Ectodermal cell (in vitro differentiated cells): ENCODE results near the gene NEU1. TPM values are rescaled to one million over a fixed set of nuclear protein-coding genes. Genes with fewer than 3 reads are reported as not detected.
"Not testable (repeated sequence)": the region's sequence is repeated elsewhere in the genome, so short reads cannot be mapped to it uniquely, and the experiment has no call there.

ENCODE experiments used
- H3K27ac ChIP-seq: 2 replicates; pipeline ENCODE4 v1.7.0; 2013; ENCODE audit warnings: mild to moderate bottlenecking, low read depth, low read length; ENCODE audit not compliant: insufficient read depth, poor library complexity, severe bottlenecking
- H3K27me3 ChIP-seq: 2 replicates; pipeline ENCODE4 v1.7.0; 2013; ENCODE audit warnings: mild to moderate bottlenecking, low read length; ENCODE audit not compliant: insufficient read depth, control insufficient read depth, poor library complexity, severe bottlenecking
- H3K36me3 ChIP-seq: one replicate; pipeline ENCODE4 v1.7.0; 2013; ENCODE audit warnings: low read length; ENCODE audit not compliant: control insufficient read depth, insufficient read depth
- H3K4me1 ChIP-seq: one replicate; pipeline ENCODE4 v1.7.0; 2013; ENCODE audit warnings: low read length; ENCODE audit not compliant: control insufficient read depth, insufficient read depth
- H3K4me3 ChIP-seq: 2 replicates; pipeline ENCODE4 v1.7.0; 2013; ENCODE audit warnings: low read depth, low read length, control low read depth; ENCODE audit not compliant: insufficient read depth
- H3K9me3 ChIP-seq: 2 replicates; pipeline ENCODE4 v1.7.0; 2013; ENCODE audit warnings: mild to moderate bottlenecking, low read length, moderate library complexity; ENCODE audit not compliant: control insufficient read depth
- WGBS, 2 experiments: methylation state at CpG; one replicate each; pipeline ENCODE4 v1.1.7; 2013; ENCODE audit warnings: missing lambda C conversion rate in 2 of 2; 5-methylcytosine and 5-hydroxymethylcytosine counted together
- polyA plus RNA-seq, 4 experiments: library from polyadenylated mRNA; stranded (reverse); fragments of 50-300 nt; gene quantifications; one replicate each; pipeline ENCODE4 v1.2.3, GENCODE V29; 2013

The NEU1 gene
- polyA plus RNA-seq (2013, experiment 1 of 4) = 36.6 TPM
- 35.4 TPM for polyA plus RNA-seq (2013, experiment 2 of 4)
- 29.8 TPM for polyA plus RNA-seq (2013, experiment 3 of 4)
- 33.8 TPM for polyA plus RNA-seq (2013, experiment 4 of 4)

DNA sequence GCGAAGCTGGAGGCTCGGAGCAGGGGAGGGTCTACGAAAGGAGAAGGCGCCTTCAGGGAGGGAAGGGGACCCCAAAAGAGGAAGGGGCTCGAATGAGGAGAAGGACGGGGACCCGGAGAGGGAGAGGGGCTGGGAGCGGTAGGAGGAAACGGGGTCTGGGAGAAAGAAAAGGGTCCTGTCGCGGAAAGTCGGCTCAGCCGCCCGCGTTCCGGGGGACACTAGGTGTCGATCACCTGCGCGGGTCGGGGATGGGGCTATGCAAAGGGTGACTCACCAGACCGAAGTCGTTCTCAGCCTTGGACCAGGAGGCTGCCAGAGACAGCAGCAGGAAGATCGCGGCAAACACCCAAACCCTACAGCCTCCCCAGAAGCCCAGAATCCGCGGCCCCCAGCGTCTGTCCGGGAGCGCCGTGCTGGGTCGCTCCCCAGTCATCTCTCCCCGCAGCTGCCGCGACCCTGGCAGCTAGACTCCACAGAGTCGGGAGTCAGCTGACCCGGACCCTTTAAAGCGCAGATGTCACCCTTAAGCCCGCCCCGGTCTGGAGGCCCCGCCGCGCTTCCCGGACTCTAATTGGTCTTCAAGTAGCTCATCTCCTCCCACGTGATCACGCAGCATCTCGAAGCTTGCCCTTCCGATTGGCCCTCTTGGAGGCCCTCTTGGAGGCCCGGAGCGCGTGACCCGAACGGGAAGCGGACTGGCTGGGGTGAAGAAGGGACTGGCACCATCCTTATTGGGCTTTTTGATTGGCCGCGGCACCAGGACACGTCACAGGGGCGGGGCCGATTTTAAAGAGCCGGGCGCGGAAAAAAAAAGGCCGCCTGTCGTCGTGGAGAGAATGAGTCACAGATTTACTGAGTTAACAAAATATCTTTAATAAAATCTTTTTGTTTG is at the start of gene NEU1:
NEU1 (minus strand) TSS at position 478 of the 892 bp plus-strand sequence; CDS start at position 433, 45 bp downstream.
- Histone ChIP-seq H3K9me3 (no peaks in the 10 kb centered on the region), H3K27me3 (no peaks in the 10 kb centered on the region), H3K4me1 (peaks cover 9% of the 10 kb centered on the region), H3K27ac (peak within 1 kb of the TSS; percentile 91), H3K4me3 (peak within 1 kb of the TSS; percentile 84), H3K36me3 (peaks cover 7% of the 10 kb centered on the region)
- 1 to 2% methylated on average over 64 of the region's 64 CpGs for WGBS, 2 experiments

DNA sequence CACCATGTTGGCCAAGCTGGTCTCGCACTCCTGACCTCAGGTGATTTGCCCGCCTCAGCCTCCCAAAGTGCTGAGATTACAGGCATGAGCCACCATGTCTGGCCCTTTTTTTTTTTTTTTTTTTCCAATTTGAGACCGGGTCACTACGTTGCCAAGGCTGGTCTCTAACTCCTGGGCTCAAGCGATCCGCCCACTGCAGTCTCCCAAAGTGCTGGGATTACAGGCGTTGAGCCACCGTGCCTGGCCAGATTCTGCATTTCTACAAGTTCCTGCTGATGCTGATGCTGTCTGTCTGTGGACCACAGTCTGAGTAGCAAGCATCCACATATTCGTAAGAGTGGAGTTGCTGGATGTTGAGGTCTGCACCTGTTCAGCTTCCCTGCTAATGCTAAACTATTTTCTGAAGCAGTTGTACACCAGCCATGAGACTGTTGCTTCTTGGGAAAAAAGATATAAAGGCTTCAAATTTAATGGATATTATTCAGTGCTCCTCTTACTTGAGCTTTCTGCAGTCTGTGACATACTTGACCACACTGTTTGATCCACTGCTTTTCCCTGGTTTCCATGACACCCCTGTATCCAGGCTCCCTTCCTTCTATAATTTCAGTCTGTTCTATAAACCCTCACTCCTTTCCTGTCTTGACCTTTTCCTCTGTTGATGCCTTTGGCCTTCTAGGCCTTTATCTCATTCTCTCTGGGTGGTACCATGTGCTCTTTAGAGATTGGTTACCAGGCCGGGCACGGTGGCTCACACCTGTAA is 49.4 kb upstream of the NEU1 start:
- H3K9me3 ChIP-seq = no peaks in the 10 kb centered on the region
- H3K27ac ChIP-seq = no peak overlapping the region
- H3K4me1 ChIP-seq = no peaks in the 10 kb centered on the region
- H3K27me3 ChIP-seq = no peaks in the 10 kb centered on the region
- H3K4me3 ChIP-seq = no peak overlapping the region
- WGBS, 2 experiments = 69 to 73% methylated on average over 11 of the region's 11 CpGs
- no peaks in the 10 kb centered on the region for H3K36me3 ChIP-seq

DNA sequence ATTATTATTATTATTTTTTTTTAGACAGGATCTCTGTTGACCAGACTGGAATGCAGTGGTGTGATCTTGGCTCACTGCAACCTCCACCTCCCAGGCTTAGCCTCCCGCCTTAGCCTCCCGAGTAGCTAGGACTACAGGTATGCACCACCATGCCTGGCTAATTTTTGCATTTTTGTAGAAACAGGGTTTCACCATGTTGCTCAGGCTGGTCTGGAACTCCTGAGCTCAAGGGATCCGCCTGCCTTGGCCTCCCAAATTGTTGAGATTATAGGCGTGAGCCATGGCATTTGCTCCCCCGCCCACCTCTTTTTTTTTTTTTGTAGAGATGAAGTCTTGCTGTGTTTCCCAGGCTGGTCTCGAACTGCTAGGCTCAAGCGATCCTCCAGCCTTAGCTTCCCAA is 46.7 kb upstream of the NEU1 start:
- not testable (repeated sequence) for H3K9me3 ChIP-seq
- 78 to 87% methylated on average over 7 of the region's 7 CpGs for WGBS, 2 experiments

DNA sequence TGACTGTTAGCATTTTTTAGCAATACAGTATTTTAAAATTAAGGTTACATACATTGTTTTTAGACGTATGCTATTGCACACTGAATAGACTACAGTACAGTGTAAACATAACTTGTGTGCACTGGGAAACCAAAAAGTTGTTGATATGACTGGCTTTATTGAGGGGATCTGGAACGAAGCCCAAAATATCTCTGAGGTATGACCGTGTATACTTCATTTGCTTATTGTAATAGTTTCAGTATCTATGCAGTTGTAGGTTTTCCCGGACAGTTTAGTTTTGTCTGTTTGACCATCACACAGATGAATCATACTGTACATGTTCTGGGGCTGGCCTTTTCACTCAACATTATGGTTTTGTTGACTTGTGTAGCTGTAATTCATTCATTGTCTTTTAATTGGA is 46.2 kb upstream of the NEU1 start:
- no peaks in the 10 kb centered on the region for H3K36me3 ChIP-seq
- no peaks in the 10 kb centered on the region for H3K4me1 ChIP-seq
- no peak overlapping the region for H3K4me3 ChIP-seq
- no peak overlapping the region for H3K27ac ChIP-seq
- H3K9me3 ChIP-seq = no peaks in the 10 kb centered on the region
- no peaks in the 10 kb centered on the region for H3K27me3 ChIP-seq
- 92 to 93% methylated on average over 4 of the region's 4 CpGs for WGBS, 2 experiments

More for the DNA sequence above, 46.7 kb upstream of the NEU1 start:
- H3K36me3 ChIP-seq, H3K4me3 ChIP-seq, H3K27me3 ChIP-seq, H3K27ac ChIP-seq, H3K4me1 ChIP-seq: not testable (repeated sequence)

DNA sequence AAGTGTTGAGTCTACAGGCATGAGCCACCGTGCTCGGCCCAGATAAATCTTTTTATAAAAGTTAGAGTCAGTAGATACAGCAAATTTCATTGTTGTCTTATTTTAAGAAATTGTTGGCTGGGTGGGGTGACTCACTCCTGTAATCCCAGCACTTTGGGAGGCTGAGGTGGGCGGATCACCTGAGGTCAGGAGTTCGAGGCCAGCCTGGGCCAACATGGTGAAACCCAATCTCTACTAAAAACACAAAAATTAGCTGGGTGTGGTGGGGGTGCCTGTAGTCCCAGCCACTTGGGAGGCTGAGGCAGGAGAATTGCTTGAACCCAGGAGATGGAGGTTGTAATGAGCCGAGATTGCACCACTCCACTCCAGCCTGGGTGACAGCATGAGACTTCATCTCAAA is 45.6 kb upstream of the NEU1 start:
- H3K27me3 ChIP-seq, H3K9me3 ChIP-seq, H3K4me3 ChIP-seq, H3K27ac ChIP-seq, H3K4me1 ChIP-seq, H3K36me3 ChIP-seq: not testable (repeated sequence)
- WGBS, 2 experiments = 95 to 97% methylated on average over 4 to 5 of the region's 5 CpGs

DNA sequence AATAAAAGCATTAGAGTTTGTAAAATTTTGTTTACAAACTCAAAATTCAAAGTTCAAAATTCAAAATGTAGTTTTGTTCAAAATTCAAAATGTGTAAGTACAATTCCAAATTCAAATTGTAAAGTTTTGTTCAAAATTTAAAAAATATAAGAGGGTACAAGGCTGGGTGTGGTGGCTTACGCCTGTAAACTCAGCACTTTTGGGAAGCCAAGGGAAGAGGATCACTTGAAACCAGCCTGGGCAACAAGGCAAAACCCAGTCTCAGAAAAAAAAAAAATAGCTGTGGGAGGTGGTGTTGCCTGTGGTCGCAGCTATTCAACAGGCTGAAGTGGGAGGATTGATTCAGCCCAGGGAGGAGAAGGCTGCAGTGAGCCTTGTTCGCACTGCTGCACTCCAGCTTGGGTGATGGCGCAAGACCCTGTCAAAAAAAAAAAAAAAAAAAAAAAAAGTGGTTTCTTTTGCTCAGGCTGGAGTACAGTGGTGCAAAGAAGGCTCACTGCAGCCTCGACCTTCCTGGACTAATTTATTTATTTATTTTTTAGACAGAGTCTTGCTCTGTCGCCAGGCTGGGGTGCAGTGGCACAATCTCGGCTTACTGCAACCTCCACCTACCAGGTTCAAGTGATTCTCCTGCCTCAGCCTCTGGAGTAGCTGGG is 44.7 kb upstream of the NEU1 start:
- Histone ChIP-seq H3K27ac (no peak overlapping the region), H3K4me3 (no peak overlapping the region), H3K27me3 (no peaks in the 10 kb centered on the region), H3K4me1 (no peaks in the 10 kb centered on the region), H3K9me3 (no peaks in the 10 kb centered on the region), H3K36me3 (no peaks in the 10 kb centered on the region)
- 79 to 82% methylated on average over 7 of the region's 7 CpGs for WGBS, 2 experiments

DNA sequence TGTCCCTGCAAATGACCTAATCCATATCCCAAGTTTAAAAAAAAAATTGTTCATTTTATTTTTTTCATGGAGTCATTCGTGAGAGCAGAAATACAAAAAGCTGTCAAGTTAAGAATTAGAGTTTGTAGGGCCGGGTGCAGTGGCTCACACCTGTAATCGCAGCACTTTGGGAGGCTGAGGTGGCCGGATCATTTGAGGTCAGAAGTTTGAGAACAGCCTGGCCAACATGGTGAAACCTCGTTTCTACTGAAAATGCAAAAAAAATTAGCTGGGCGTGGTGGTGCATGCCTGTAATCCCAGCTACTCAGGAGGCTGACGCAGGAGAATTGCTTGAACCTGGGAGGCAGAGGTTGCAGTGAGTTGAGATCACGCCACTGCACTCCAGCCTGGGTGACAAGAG is 44.1 kb upstream of the NEU1 start:
- not testable (repeated sequence) for H3K27me3 ChIP-seq, H3K4me1 ChIP-seq, H3K36me3 ChIP-seq, H3K9me3 ChIP-seq, H3K27ac ChIP-seq, H3K4me3 ChIP-seq
- WGBS, 2 experiments = 88 to 89% methylated on average over 7 to 8 of the region's 8 CpGs

DNA sequence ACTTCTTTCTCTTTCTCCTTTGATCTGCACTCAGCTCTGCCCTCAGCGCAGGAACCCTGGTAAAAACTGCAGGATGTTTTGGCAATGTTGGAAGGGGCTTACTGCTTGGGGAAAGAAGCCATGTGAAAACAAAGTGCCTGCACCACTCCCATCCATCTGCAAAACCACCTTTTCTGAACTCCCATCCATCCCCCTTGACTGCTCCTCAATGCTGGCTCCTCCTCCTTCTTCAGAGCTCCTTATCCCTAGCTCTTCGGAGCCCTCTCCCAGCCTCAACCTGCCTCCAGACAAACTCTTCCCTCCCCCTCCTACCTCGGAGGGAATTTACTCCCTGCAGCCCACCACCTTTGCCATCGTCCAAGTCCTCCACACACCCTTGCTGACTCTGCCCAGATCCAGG is 43.5 kb upstream of the NEU1 start:
- no peak overlapping the region for H3K27ac ChIP-seq
- H3K36me3 ChIP-seq = no peaks in the 10 kb centered on the region
- no peak overlapping the region for H3K4me3 ChIP-seq
- no peaks in the 10 kb centered on the region for H3K27me3 ChIP-seq
- no peaks in the 10 kb centered on the region for H3K9me3 ChIP-seq
- peaks cover 1% of the 10 kb centered on the region for H3K4me1 ChIP-seq
- WGBS, 2 experiments = 16 to 28% methylated on average over 4 of the region's 4 CpGs

DNA sequence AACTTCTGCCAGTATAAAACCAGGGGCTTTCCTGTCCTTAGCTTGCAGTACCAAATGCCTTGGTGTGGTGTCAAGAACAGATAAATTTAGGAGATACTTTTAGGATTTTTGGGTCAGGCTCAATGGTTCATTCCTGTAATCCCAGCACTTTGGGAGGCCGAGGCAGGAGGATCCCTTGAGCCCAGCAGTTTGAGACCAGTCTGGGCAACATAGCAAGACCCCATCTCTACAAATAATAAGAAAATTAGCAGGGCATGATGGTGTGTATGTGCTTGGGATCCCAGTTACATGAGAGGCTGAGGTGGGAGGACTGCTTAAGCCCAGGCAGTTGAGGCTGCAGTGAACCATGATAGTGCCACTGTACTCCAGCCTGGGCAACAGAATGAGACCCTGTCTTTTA is 42.4 kb upstream of the NEU1 start:
- H3K27ac ChIP-seq = no peak overlapping the region
- 86 to 93% methylated on average over 1 of the region's 1 CpG for WGBS, 2 experiments
- no peaks in the 10 kb centered on the region for H3K9me3 ChIP-seq
- no peak overlapping the region for H3K4me3 ChIP-seq
- no peaks in the 10 kb centered on the region for H3K36me3 ChIP-seq
- peaks cover 9% of the 10 kb centered on the region for H3K4me1 ChIP-seq
- H3K27me3 ChIP-seq = no peaks in the 10 kb centered on the region

DNA sequence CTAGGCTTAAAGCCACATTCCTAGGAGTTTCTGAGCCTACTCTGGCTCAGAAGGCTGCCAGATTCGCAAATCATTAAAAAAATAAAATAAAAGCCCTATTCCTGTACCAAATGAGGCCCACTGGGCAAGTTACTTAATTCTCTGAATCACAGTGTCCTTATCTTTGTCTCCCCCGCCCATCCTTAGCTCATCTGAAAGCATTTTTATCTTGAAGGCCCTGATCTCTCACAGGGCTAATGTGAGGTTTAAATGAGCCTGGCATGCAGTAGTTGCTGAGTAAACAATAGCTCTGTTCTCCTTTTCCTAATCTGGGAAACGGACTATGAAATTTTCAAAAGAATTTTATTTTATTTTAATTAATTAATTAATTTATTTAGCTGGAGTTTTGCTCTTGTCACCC is 41.3 kb upstream of the NEU1 start:
- WGBS, 2 experiments = 94 to 96% methylated on average over 2 of the region's 3 CpGs
- no peaks in the 10 kb centered on the region for H3K36me3 ChIP-seq
- no peaks in the 10 kb centered on the region for H3K9me3 ChIP-seq
- peaks cover 9% of the 10 kb centered on the region for H3K4me1 ChIP-seq
- H3K4me3 ChIP-seq = no peak overlapping the region
- H3K27ac ChIP-seq = no peak overlapping the region
- H3K27me3 ChIP-seq = no peaks in the 10 kb centered on the region
